ENCODE measurements around the gene LDOC1. TPM values are rescaled to one million over a fixed set of nuclear protein-coding genes. Genes with fewer than 3 reads are reported as not detected.

The LDOC1 gene
- total RNA-seq, 1 experiment from 2014 or later = 25.6 TPM

GRCh38 chrX:141214196-141214595 lies 37.3 kb upstream of the LDOC1 start:
- Histone ChIP-seq H3K23ac (ENCODE audit: insufficient read length, low read depth, low read length) (no peak overlapping the region), H3K14ac (ENCODE audit: insufficient read depth, low read length) (no peak overlapping the region), H3K4me1 (ENCODE audit: insufficient read depth, low read length) (no peaks in the 10 kb centered on the region), H3K27ac (ENCODE audit: insufficient read length, low read depth, low read length) (no peak overlapping the region), H2BK12ac (ENCODE audit: insufficient read length, low read depth, low read length) (no peak overlapping the region), H3K27me3 (ENCODE audit: insufficient read depth, low read length) (no peaks in the 10 kb centered on the region), H3K18ac (ENCODE audit: insufficient read length, low read depth, low read length) (no peak overlapping the region), H3K9me3 (ENCODE audit: control insufficient read depth, low read depth, low read length) (peaks cover 15% of the 10 kb centered on the region), H3K79me1 (ENCODE audit: insufficient read depth, low read depth, low read length, poor library complexity, severe bottlenecking) (no peaks in the 10 kb centered on the region), H3K4ac (ENCODE audit: low read depth, low read length) (no peak overlapping the region), H4K20me1 (ENCODE audit: control insufficient read depth, insufficient read depth, insufficient read length) (no peaks in the 10 kb centered on the region), H3T11ph (ENCODE audit: low read length) (no peak overlapping the region), H3K56ac (ENCODE audit: insufficient read length, low read depth, low read length) (no peak overlapping the region), H2AK5ac (ENCODE audit: insufficient read length, low read length) (no peak overlapping the region), H3K23me2 (ENCODE audit: insufficient read length, low read depth, low read length, poor library complexity, severe bottlenecking) (no peaks in the 10 kb centered on the region), H3K79me2 (ENCODE audit: insufficient read depth, low read length) (no peaks in the 10 kb centered on the region), H3K4me2 (ENCODE audit: insufficient read depth, insufficient read length, low read length) (no peak overlapping the region), H4K5ac (ENCODE audit: insufficient read length, low read depth, low read length) (no peak overlapping the region), H2AFZ (ENCODE audit: low read length) (no peak overlapping the region), H3K9ac (ENCODE audit: extremely low read depth, insufficient read length, low read length) (no peak overlapping the region), H4K91ac (ENCODE audit: insufficient read length, low read depth, low read length) (no peak overlapping the region), H2BK15ac (ENCODE audit: low read depth, low read length) (no peak overlapping the region), H2BK120ac (ENCODE audit: low read depth, low read length, poor library complexity, severe bottlenecking) (no peak overlapping the region), H2BK5ac (ENCODE audit: insufficient read length, low read length) (no peak overlapping the region), H4K8ac (replicated peaks; ENCODE audit: insufficient read length, low read depth, low read length) (no peak overlapping the region), H2BK20ac (ENCODE audit: low read depth, low read length, poor library complexity, severe bottlenecking) (no peak overlapping the region)
- no peaks in the 10 kb centered on the region for H3K4me1 Mint-ChIP-seq
- DNase-seq = no peak
- no peak overlapping the region; a peak in 1 of 7 replicates for H3K27ac Mint-ChIP-seq
- no CpG with 5 or more reads among the region's 1 CpG for WGBS (ENCODE audit: extremely low coverage, insufficient read length, low lambda C conversion rate)
- peaks cover 0 to 3% (median 0%) of the 10 kb centered on the region in 3 experiments; a peak in 1 of 7 replicates for H3K36me3 Mint-ChIP-seq (ENCODE audit: insufficient read depth in 1 of 3, low read depth in 3 of 3)
- TF ChIP-seq, protein P1, sequence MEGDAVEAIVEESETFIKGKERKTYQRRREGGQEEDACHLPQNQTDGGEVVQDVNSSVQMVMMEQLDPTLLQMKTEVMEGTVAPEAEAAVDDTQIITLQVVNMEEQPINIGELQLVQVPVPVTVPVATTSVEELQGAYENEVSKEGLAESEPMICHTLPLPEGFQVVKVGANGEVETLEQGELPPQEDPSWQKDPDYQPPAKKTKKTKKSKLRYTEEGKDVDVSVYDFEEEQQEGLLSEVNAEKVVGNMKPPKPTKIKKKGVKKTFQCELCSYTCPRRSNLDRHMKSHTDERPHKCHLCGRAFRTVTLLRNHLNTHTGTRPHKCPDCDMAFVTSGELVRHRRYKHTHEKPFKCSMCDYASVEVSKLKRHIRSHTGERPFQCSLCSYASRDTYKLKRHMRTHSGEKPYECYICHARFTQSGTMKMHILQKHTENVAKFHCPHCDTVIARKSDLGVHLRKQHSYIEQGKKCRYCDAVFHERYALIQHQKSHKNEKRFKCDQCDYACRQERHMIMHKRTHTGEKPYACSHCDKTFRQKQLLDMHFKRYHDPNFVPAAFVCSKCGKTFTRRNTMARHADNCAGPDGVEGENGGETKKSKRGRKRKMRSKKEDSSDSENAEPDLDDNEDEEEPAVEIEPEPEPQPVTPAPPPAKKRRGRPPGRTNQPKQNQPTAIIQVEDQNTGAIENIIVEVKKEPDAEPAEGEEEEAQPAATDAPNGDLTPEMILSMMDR (conservative IDR thresholded peaks at IDR 0.05) = no peak
- peaks cover 49 to 57% of the 10 kb centered on the region in 2 experiments for H3K9me3 Mint-ChIP-seq
- no peak overlapping the region for H3K4me3 Mint-ChIP-seq
- no peaks in the 10 kb centered on the region for H3K27me3 Mint-ChIP-seq (ENCODE audit: low read depth)

Measured in H9 (cell line).